Lung (tissue), 12 donors: ENCODE results near the gene RASSF8. TPM values are rescaled to one million over a fixed set of nuclear protein-coding genes. Genes with fewer than 3 reads are reported as not detected.

Experiments
- ATAC-seq: fragments of 200-7000 bp; cut with Tn5 transposase; one replicate; pipeline ENCODE4 v1.9.1; 2020; ENCODE audit warnings: moderate number of reproducible peaks; ENCODE audit not compliant: insufficient read depth, low FRiP score
- DNase-seq, 3 donors: peaks; one replicate each; pipeline ENCODE4 v3.0.0-alpha.2; 2013 to 2017
- H3K27ac ChIP-seq, 2 donors: one replicate each; pipeline ENCODE4 v1.5.1; 2013; ENCODE audit warnings: mild to moderate bottlenecking in 2 of 2, moderate library complexity in 2 of 2, control low read depth in 1 of 2, inconsistent platforms in 1 of 2, low read depth in 1 of 2, low read length in 1 of 2
- H3K27me3 ChIP-seq, 3 donors: one replicate each; pipeline ENCODE4 v1.5.1; 2013; ENCODE audit warnings: low read length in 2 of 3; ENCODE audit not compliant: control insufficient read depth in 3 of 3, insufficient read depth in 3 of 3
- H3K36me3 ChIP-seq, 4 donors: one replicate each; pipeline ENCODE4 v1.5.1; 2013; ENCODE audit warnings: low read length in 4 of 4, mild to moderate bottlenecking in 1 of 4, moderate library complexity in 1 of 4; ENCODE audit not compliant: control insufficient read depth in 4 of 4, insufficient read depth in 4 of 4
- H3K4me1 ChIP-seq, 5 donors: one replicate each; pipeline ENCODE4 v1.5.1; 2013; ENCODE audit warnings: low read length in 5 of 5, mild to moderate bottlenecking in 2 of 5, moderate library complexity in 1 of 5; ENCODE audit not compliant: control insufficient read depth in 5 of 5, insufficient read depth in 5 of 5
- H3K4me3 ChIP-seq: one replicate; pipeline ENCODE4 v1.5.1; 2013; ENCODE audit warnings: mild to moderate bottlenecking, control low read depth, moderate library complexity
- H3K9ac ChIP-seq, 2 donors: one replicate each; pipeline ENCODE4 v1.5.1; 2013; ENCODE audit warnings: low read length in 2 of 2, control low read depth in 1 of 2; ENCODE audit not compliant: insufficient read depth in 1 of 2
- H3K9me3 ChIP-seq, 4 donors: one replicate each; pipeline ENCODE4 v1.5.1; 2013; ENCODE audit warnings: low read length in 3 of 4, mild to moderate bottlenecking in 1 of 4, moderate library complexity in 1 of 4; ENCODE audit not compliant: control insufficient read depth in 4 of 4, insufficient read depth in 3 of 4
- WGBS, 2 donors: extraction: QIAGEN DNeasy Blood & Tissue Kit; methylation state at CpG; one replicate each; pipeline ENCODE4 v1.1.7; 2013; 5-methylcytosine and 5-hydroxymethylcytosine counted together
- polyA plus RNA-seq, 2 donors: library from polyadenylated mRNA; stranded (reverse); fragments of 200-250 nt; gene quantifications; one replicate each; pipeline ENCODE4 v1.2.1, GENCODE V29; 2013
- total RNA-seq, 2 donors: library from RNA; depleted of rRNA in 1 of 2; stranded (reverse); fragments of >200 nt in 1 of 2; gene quantifications; one replicate each; pipeline ENCODE4 v1.2.1, GENCODE V29; 2014 to 2021
- TF ChIP-seq, protein P1 (sequence below): IDR thresholded peaks from 2 replicates; pipeline ENCODE4 v1.5.1; 2012; ENCODE audit warnings: mild to moderate bottlenecking; ENCODE audit errors: control extremely low read depth, extremely low read depth
- donor health status: control.
- donor health status: control.
- donor health status: Bipolar disorder and iron deficiency.
- donor health status: healthy.
- donor health status: DM: yes; HTN: yes; CAD: no.

The RASSF8 gene
- total and polyA plus RNA-seq, 4 donors, result 9.0 to 68.4 (median 28.2) TPM

DNA sequence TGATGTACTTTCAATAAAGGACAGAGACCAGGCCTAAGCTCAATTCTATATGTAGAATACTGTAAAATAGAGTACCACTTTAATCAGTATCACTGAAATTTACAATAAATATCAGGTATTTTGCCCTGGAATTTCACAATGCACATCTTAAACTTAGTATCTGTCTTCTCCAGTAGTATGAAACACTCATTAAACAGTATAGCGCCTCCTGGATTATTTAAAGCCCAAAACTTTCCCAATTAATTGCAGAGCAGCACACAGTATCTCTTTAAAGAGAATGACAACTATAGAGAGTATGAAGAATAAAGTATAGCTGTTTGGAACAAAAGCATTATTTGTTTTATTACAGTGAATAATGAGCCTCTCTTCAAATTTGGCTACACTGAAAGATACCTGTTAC, 86.1 kb downstream of the RASSF8 start:
- TF ChIP-seq, protein P1, sequence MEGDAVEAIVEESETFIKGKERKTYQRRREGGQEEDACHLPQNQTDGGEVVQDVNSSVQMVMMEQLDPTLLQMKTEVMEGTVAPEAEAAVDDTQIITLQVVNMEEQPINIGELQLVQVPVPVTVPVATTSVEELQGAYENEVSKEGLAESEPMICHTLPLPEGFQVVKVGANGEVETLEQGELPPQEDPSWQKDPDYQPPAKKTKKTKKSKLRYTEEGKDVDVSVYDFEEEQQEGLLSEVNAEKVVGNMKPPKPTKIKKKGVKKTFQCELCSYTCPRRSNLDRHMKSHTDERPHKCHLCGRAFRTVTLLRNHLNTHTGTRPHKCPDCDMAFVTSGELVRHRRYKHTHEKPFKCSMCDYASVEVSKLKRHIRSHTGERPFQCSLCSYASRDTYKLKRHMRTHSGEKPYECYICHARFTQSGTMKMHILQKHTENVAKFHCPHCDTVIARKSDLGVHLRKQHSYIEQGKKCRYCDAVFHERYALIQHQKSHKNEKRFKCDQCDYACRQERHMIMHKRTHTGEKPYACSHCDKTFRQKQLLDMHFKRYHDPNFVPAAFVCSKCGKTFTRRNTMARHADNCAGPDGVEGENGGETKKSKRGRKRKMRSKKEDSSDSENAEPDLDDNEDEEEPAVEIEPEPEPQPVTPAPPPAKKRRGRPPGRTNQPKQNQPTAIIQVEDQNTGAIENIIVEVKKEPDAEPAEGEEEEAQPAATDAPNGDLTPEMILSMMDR, result no peak
- 92 to 100% methylated on average over 1 of the region's 1 CpG for WGBS, 2 donors
- no peak for ATAC-seq
- peaks cover 5 to 23% (median 8%) of the 10 kb centered on the region in 5 donors for H3K4me1 ChIP-seq
- no peak for DNase-seq
- H3K9me3 ChIP-seq, result peaks cover 0 to 2% (median 0%) of the 10 kb centered on the region in 4 donors
- H3K27ac ChIP-seq, result no peak overlapping the region
- no peak overlapping the region for H3K9ac ChIP-seq
- no peak overlapping the region for H3K4me3 ChIP-seq
- no peaks in the 10 kb centered on the region for H3K27me3 ChIP-seq
- H3K36me3 ChIP-seq, result no peaks in the 10 kb centered on the region

DNA sequence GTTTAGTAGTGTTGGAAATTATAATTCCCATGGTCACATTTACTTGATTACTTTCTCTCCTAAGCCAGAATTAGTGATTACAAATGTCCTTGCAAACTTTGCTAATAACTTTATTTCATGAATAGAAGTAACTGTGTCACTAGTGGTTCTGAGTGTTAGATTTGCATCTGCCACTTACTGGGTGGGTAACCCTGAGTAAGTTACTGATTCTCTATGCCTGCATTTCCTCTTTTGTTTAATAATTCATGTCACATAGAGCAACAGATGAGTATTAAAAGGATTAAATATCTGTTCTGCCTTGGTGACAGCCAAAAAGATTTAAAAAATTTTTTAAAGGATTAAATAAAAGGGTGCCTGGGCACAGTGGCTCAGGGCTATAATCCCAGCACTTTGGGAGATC, 87.7 kb downstream of the RASSF8 start:
- no peak overlapping the region for H3K9ac ChIP-seq
- no peaks in the 10 kb centered on the region for H3K27me3 ChIP-seq
- ATAC-seq, result no peak
- no peak for DNase-seq
- TF ChIP-seq, protein P1, result no peak
- H3K4me3 ChIP-seq, result no peak overlapping the region
- peaks cover 0 to 2% (median 0%) of the 10 kb centered on the region in 4 donors for H3K9me3 ChIP-seq
- peaks cover 0 to 23% (median 8%) of the 10 kb centered on the region in 5 donors for H3K4me1 ChIP-seq
- no peaks in the 10 kb centered on the region for H3K36me3 ChIP-seq
- no peak overlapping the region for H3K27ac ChIP-seq

DNA sequence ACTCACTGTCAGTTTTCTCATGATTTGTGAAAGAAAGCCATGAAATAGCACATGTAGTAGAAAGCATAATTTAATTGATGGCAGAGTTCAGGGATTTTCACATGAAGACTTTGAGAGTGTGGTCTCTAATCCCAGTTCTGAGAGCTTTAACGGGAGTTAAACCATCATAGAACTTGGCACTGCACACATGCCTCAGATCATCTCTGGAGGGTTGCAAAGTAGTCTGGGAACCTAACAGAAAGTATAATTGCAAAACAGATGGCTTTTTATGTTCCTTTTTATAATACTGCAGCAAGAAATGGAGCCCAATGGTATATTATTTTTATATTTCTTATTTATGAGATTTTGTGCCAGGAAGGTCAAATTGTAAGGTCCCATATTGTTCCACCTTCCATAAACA, 88.4 kb downstream of the RASSF8 start:
- no peak for DNase-seq
- Histone ChIP-seq H3K4me1 (peaks cover 0 to 23% (median 8%) of the 10 kb centered on the region in 5 donors), H3K36me3 (no peaks in the 10 kb centered on the region), H3K27me3 (no peaks in the 10 kb centered on the region), H3K4me3 (no peak overlapping the region), H3K27ac (no peak overlapping the region), H3K9ac (no peak overlapping the region), H3K9me3 (peaks cover 0 to 2% (median 0%) of the 10 kb centered on the region in 4 donors)
- TF ChIP-seq, protein P1, result no peak
- no peak for ATAC-seq
- 67 to 76% methylated on average over 1 of the region's 1 CpG for WGBS, 2 donors
